GM12872 (cell line): ENCODE data around the gene BDKRB2.

Source experiments
- CTCF ChIP-seq: IDR thresholded peaks from 3 replicates; pipeline ENCODE4 v1.5.1; 2011; ENCODE audit warnings: low read depth, mild to moderate bottlenecking, low read length, moderate library complexity; ENCODE audit not compliant: insufficient read depth

Gene BDKRB2

DNA sequence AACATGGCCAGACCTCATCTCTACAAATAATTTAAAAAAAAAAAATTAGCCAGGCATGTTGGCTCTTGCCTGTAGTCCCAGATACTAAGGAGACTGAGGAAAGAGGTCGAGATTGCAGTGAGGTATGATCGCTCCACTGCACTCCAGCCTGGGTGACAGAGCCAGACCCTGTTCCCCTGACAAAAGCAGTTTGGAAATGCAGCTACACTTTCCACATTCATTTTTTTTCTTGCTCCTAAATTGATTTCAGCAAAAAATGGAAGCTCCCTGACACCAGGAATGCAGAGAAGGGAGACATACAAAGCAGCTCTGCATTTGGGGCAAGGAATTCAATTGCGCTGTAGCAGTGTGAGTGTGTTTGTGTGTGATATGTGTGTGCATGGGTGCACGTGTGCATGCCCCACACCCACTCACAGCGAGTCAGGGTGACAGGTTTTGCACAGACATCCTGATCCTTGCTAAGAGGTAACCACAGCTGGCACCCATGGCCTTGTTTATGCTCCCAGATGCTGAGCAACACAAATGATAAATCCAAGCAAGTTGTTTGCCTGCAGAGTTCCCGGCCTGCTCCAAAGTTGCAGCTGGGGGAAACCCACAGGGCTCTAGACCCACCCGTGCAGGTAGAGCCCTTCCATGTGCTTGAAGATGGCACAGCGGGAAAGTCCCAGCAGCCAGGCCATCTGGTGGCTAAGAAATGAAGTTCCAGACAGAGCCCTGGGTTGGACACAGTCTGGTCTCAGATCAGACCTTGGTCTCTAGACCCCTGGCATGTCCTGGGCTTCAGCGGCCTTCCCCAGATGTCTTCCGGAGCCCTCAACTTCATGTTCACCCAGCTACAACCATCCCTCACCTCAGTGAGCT is 25.9 kb upstream of the BDKRB2 start:
- peak; percentile 39; the same call in 2 of the 3 replicates for TF ChIP-seq CTCF

- TF ChIP-seq CTCF = no peak
Observed at GRCh38 chr14:96180043-96180874, 24.4 kb upstream of the BDKRB2 start.

DNA sequence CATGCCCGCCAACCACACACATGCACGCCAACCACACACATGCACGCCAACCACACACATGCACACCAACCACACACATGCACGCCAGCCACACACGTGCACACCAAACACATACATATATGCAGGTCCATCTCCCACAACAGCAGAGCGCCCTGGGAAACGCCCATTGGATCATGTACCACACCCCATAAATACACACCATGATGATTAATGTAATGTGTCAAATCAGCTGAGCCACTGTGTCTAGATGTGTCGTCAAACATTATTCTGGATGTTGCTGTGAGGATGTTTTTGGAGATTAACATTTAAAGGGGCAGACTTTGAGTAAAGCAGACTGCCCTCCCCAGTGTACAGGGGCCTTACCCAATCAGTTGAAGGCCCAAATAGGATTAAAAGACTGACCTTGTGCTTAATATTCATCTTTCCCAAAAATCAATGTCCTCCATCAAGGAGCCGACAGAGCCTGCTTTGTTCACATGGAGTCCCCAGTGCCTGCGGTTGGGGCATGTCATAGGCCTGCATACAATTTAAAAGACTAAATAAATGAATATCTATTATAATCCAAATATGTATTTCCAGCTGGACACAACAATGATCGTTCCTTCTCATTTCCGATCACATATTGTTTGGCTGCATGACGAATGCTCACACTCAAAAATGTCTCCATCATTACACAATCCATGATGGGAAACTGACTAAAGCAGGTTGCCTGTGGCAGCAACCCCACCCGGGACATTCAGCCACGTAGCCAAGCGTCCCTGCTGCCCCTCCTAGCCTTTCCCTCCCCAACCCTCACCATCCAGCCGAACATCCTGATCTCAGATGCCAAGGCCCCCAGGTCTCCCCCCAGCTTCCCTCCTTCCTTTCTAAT is 23.2 kb upstream of the BDKRB2 start:
- TF ChIP-seq CTCF = no peak

DNA sequence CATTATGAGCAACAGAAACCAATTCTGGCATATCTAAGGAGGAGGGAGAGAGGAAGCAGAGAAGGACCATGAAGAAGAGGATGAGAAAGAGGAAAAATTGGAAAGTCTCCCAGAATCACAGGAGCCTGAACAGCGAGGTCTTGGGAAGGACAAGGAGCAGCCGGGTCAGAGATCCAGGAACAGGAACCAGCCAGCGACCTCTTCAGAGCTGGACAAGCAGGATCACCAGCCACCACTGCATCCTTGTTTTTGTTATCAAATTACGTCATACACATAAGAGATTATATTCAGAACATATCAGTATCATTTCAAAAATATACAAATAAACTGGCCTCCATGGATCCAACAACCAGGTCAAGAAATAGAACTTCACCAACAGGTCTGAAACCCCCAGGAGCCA is 22.1 kb upstream of the BDKRB2 start:
- TF ChIP-seq CTCF = no peak

- no peak for TF ChIP-seq CTCF
Observed at GRCh38 chr14:96184737-96185136, 19.9 kb upstream of the BDKRB2 start.

- TF ChIP-seq CTCF = no peak
Observed at GRCh38 chr14:96187216-96188031, 17.2 kb upstream of the BDKRB2 start.
